ENCODE measurements around the gene PSD2.

DNA sequence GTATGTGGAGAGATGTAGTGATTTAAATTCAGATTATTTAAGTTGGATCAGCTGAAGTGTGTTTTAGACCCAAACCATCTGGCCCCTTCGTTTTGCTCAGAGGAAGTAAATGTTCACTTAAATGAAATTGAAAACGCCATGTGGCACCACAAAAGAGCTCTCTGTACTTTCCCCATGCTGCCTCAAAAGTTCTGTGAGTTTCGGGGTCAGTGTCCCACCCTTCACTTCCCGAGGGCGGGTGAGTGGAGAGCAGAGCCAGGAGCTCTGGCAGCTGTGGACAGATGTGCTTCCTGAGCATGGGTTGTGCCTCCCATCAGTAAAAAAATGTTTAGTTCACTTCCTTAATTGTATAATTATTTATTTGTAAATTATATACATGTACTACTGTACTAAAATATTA lies 48.4 kb downstream of the PSD2 start:
- TF ChIP-seq, protein P1, sequence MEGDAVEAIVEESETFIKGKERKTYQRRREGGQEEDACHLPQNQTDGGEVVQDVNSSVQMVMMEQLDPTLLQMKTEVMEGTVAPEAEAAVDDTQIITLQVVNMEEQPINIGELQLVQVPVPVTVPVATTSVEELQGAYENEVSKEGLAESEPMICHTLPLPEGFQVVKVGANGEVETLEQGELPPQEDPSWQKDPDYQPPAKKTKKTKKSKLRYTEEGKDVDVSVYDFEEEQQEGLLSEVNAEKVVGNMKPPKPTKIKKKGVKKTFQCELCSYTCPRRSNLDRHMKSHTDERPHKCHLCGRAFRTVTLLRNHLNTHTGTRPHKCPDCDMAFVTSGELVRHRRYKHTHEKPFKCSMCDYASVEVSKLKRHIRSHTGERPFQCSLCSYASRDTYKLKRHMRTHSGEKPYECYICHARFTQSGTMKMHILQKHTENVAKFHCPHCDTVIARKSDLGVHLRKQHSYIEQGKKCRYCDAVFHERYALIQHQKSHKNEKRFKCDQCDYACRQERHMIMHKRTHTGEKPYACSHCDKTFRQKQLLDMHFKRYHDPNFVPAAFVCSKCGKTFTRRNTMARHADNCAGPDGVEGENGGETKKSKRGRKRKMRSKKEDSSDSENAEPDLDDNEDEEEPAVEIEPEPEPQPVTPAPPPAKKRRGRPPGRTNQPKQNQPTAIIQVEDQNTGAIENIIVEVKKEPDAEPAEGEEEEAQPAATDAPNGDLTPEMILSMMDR (IDR thresholded peaks at IDR 0.05; ENCODE audit: insufficient read depth, low read depth, low read length), result no peak
- no peak for TF ChIP-seq EZH2 (IDR thresholded peaks at IDR 0.05; ENCODE audit: insufficient read depth, low read length)

Measured in astrocyte (in vitro differentiated cells and primary cell).